Heart left ventricle (tissue), 13 donors: Measurements from ENCODE around the gene SVBP.

Source experiments
- POLR2A ChIP-seq, 2 donors: fragments of 450-650 bp; IDR thresholded peaks; one replicate each; pipeline ENCODE4 v1.6.1; 2017; ENCODE audit warnings: antibody characterized with exemption in 2 of 2, mild to moderate bottlenecking in 2 of 2, moderate library complexity in 2 of 2
- TF ChIP-seq, protein P1 (sequence below), 12 donors: fragments of 200-600 bp; sonication (generic) in 4 of 12; IDR thresholded peaks; one replicate each; pipeline versions ENCODE4 v1.5.0 to v1.8.0; 2018 to 2022; ENCODE audit warnings: antibody characterized with exemption in 12 of 12, mild to moderate bottlenecking in 5 of 12
- donor health status: ischemic (EF 13 %, LVEDD 7.1; RV severe dilation, severe dysfunction).
- donor health status: DM: no; HTN: yes; CAD: no.
- donor health status: DM: no; HTN: no; CAD: no.
- donor health status: ischemic (EF 25% LVEDD 6.9; RV normal size, moderate dysfunction).
- donor health status: ischemic (EF 25% LVEDD 5.7; RV mildly dilated, moderate dysfunction).
- donor health status: ischemic (EF 35%, LVEDD 5.7; RV mildly dilated, moderate dysfunction).
- donor health status: nonischemic (EF 11% LVEDD 7.7; RV severe dilation, severe dysfunction).
- donor health status: DM: yes; HTN: yes; CAD: no.
- donor health status: PGD.
- donor health status: ischemic (EF 29% LVEDD 5.4; RV normal size, mild dysfunction).
- donor health status: nonischemic (EF 23%, LVEDD 6.1; RV moderate dilation, normal function).

DNA sequence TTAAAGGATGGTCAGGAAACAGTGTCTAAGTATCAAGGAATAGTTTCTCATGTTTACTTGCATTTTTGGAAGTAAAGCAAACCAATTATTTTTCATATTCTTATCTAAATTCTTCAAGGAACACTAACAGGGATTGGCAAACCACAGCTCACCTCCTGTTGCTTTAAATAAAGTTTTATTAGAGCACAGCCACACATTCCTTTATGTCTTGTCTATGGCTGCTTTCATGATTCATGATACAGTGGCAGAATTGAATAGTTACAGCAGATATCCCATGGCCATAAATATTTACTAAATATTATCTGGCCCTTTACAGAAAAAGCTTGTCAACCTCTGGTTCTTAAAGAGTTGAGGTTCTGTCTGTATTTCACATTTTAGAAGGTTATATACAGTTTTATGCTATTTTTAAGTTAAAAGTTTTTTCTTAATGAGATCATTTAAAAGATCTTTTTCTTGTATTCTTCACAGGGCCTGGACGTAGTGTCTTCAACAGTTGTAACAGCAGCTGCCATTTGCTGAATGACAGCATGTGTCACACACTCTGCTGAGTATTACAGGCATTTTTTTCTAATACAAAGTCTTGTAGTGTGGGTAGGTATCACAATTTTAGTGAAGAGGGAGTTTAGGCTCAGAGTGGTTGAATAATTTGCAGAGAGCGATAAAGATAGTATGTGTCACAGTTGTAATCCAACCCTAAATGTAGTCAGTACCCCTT is 31.8 kb upstream of the SVBP start:
- TF ChIP-seq, protein P1, sequence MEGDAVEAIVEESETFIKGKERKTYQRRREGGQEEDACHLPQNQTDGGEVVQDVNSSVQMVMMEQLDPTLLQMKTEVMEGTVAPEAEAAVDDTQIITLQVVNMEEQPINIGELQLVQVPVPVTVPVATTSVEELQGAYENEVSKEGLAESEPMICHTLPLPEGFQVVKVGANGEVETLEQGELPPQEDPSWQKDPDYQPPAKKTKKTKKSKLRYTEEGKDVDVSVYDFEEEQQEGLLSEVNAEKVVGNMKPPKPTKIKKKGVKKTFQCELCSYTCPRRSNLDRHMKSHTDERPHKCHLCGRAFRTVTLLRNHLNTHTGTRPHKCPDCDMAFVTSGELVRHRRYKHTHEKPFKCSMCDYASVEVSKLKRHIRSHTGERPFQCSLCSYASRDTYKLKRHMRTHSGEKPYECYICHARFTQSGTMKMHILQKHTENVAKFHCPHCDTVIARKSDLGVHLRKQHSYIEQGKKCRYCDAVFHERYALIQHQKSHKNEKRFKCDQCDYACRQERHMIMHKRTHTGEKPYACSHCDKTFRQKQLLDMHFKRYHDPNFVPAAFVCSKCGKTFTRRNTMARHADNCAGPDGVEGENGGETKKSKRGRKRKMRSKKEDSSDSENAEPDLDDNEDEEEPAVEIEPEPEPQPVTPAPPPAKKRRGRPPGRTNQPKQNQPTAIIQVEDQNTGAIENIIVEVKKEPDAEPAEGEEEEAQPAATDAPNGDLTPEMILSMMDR (IDR thresholded peaks at IDR 0.05), result no peak
- no peak for TF ChIP-seq POLR2A (IDR thresholded peaks at IDR 0.05)
